ENCODE data around the gene ATF7. TPM values are rescaled to one million over a fixed set of nuclear protein-coding genes. Genes with fewer than 3 reads are reported as not detected.

ATF7 gene
- total and polyA plus RNA-seq, 8 donors = 48.7 to 72.5 (median 63.4) TPM

- Histone ChIP-seq H3K4me1 (peaks cover 0 to 15% of the 10 kb centered on the region in 2 donors), H3K27me3 (no peaks in the 10 kb centered on the region), H3K9me3 (no peaks in the 10 kb centered on the region), H3K27ac (no peak overlapping the region), H3K36me3 (peaks cover 7 to 100% of the 10 kb centered on the region in 2 donors), H3K4me3 (no peak overlapping the region)
- intact Hi-C loops (cut with DNase I) = no loop called here
- DNase-seq (no peak), ATAC-seq (no peak)
- no peak for TF ChIP-seq CTCF (IDR thresholded peaks at IDR 0.05)
Observed at GRCh38 chr12:53465679-53466078, 160.5 kb downstream of the ATF7 start.

- Histone ChIP-seq H3K4me3 (no peak overlapping the region), H3K27ac (no peak overlapping the region), H3K27me3 (no peaks in the 10 kb centered on the region), H3K9me3 (no peaks in the 10 kb centered on the region), H3K36me3 (peaks cover 7 to 100% of the 10 kb centered on the region in 2 donors), H3K4me1 (peaks cover 0 to 15% of the 10 kb centered on the region in 2 donors)
- no peak for TF ChIP-seq CTCF (IDR thresholded peaks at IDR 0.05)
- DNase-seq = no peak
- ATAC-seq = no peak
- intact Hi-C loops (cut with DNase I) = no loop called here
Observed at GRCh38 chr12:53464685-53465418, 161.3 kb downstream of the ATF7 start.

GRCh38 chr12:53463802-53464560 is 162.2 kb downstream of the ATF7 start:
- Histone ChIP-seq H3K4me3 (no peak overlapping the region), H3K9me3 (no peaks in the 10 kb centered on the region), H3K27me3 (no peaks in the 10 kb centered on the region), H3K27ac (no peak overlapping the region), H3K4me1 (peaks cover 0 to 15% of the 10 kb centered on the region in 2 donors), H3K36me3 (peaks cover 8 to 100% of the 10 kb centered on the region in 2 donors)
- no peak for TF ChIP-seq CTCF (IDR thresholded peaks at IDR 0.05)
- intact Hi-C loops (cut with DNase I) = no loop called here
- no peak for ATAC-seq
- DNase-seq = no peak

GRCh38 chr12:53462935-53463334 is 163.2 kb downstream of the ATF7 start:
- no peak overlapping the region for H3K4me3 ChIP-seq
- no peak for TF ChIP-seq CTCF (IDR thresholded peaks at IDR 0.05)
- DNase-seq (no peak), ATAC-seq (no peak)
- H3K27me3 ChIP-seq = no peaks in the 10 kb centered on the region
- intact Hi-C loops (cut with DNase I) = no loop called here
- H3K36me3 ChIP-seq = peaks cover 11 to 100% of the 10 kb centered on the region in 2 donors
- H3K4me1 ChIP-seq = peaks cover 0 to 15% of the 10 kb centered on the region in 2 donors
- H3K9me3 ChIP-seq = no peaks in the 10 kb centered on the region
- no peak overlapping the region for H3K27ac ChIP-seq

GRCh38 chr12:53461591-53461990 is 164.6 kb downstream of the ATF7 start:
- H3K36me3 ChIP-seq = peaks cover 14 to 100% of the 10 kb centered on the region in 2 donors
- no peak overlapping the region for H3K27ac ChIP-seq
- H3K9me3 ChIP-seq = no peaks in the 10 kb centered on the region
- no peak overlapping the region for H3K4me3 ChIP-seq
- no peak for TF ChIP-seq CTCF (IDR thresholded peaks at IDR 0.05)
- H3K4me1 ChIP-seq = peaks cover 0 to 20% of the 10 kb centered on the region in 2 donors
- H3K27me3 ChIP-seq = no peaks in the 10 kb centered on the region
- ATAC-seq = no peak
- intact Hi-C loops (cut with DNase I) = no loop called here
- DNase-seq = no peak

Data from left lung (tissue), 10 donors.